ENCODE data around the gene RFPL2.

The RFPL2 gene

DNA sequence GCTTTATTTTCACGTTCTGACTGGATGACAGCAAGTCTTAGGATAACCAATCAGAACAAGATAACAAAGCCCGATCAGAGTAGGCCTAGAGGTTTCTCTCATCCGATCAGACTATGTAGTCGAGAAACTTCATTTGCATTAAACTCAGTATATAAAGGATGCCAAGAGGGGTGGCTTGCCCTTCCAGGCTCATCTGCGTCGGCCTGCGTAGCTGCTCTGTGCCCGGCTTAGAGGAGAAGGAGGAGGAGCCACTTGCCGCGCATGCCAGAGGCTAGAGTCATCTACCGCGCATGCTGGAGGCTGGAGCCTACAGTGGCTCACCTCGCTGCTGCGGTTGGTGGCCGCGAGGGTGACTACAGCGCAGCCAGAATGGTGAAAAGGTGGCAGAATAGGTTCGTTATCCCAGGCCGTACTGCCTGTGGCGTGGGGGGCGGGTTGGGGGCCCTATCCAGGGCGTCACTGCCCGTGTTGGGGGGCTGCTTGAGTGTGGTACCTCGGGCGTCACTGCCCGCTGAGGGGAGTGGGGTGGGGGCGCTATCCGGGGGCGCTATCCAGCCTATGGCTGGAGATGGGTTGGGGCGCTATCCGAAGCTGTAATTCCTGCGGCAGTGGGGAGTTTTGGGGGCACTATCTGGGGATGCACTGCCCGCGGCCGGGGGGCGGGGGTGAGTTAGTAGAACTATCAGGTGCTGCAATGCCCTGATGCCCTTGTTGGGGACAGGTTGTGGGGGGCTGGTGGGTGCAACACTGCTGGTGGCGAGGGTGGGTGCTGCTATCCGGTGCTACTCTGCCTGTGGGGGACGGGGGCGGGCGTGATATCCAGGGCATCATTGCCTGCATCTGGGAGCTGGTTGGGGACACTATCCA, at the start of gene RFPL2:
TSS of gene RFPL2 (minus strand) at position 218 of the 867 bp plus-strand sequence. CDS start 2,622 bp downstream, outside the sequence.
- DNase-seq = peak; percentile 20 to 58

- no peak for DNase-seq
Measured at GRCh38 chr22:32249231-32249630, 44.4 kb upstream of the RFPL2 start.

- no peak for DNase-seq
Measured at GRCh38 chr22:32248276-32248675, 43.4 kb upstream of the RFPL2 start.

- no peak for DNase-seq
Measured at GRCh38 chr22:32246166-32246565, 41.3 kb upstream of the RFPL2 start.

- no peak for DNase-seq
Measured at GRCh38 chr22:32245042-32245441, 40.2 kb upstream of the RFPL2 start.

DNA sequence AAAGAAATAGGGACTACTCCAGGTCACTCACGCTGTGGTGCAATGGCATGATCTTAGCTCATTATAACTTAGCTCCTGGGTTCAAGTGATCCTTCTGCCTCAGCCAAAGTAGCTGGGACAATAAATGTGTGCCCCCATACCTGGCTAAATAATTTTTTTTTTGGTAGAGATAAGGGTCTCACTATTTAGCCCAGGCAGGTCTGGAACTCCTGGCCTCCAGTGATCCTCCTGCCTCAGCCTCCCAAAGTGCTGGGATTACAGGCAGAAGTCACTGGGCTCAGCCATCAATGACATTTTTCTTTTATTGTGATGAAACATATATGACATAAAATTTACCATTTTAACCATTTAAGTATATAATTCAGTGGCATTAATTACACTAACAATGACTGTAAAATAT, 39.7 kb upstream of the RFPL2 start:
- DNase-seq = no peak

DNA sequence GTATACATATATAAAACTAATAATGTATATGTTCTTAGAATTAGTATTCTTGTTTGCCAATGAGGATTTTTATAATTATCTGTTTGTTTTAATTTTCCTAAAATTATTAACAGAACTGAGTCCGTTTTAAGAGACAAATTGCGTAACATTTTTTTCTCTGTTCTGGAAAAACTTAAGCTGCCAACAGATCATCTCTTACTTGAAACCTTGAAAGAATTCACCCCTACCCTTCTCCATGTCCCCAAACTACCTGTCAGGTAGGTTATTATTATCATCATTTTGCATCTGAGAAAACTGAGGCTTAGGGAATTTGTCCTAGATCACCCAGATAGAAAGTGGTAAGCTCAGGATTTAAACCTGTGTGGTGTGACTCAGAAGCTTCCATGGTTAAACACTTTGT, 35.6 kb upstream of the RFPL2 start:
- no peak for DNase-seq

GRCh38 chr22:32237906-32238305, 33.0 kb upstream of the RFPL2 start:
- DNase-seq = no peak

DNA sequence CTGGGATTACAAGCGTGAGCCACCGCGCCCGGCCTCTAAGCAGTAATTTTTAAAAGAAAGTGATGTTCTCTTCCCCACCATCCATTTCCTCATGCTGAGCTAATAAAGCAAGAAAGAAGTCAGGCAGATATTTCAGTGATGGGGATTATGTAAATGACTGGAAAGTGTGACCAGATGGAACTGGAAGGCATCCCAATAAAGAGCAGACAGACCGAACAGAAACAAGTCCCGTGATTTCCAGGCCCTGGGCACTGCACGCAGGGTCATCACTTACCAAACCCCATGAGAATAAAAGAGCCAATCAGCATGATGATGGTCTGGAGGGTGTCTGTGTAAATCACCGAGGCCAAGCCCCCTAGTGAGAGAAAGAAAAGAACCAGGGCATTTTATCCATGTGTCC, 32.1 kb upstream of the RFPL2 start:
- DNase-seq = no peak

- DNase-seq = no peak
Measured at GRCh38 chr22:32233091-32233490, 28.2 kb upstream of the RFPL2 start.

- no peak for DNase-seq
Measured at GRCh38 chr22:32232191-32232830, 27.4 kb upstream of the RFPL2 start.

DNA sequence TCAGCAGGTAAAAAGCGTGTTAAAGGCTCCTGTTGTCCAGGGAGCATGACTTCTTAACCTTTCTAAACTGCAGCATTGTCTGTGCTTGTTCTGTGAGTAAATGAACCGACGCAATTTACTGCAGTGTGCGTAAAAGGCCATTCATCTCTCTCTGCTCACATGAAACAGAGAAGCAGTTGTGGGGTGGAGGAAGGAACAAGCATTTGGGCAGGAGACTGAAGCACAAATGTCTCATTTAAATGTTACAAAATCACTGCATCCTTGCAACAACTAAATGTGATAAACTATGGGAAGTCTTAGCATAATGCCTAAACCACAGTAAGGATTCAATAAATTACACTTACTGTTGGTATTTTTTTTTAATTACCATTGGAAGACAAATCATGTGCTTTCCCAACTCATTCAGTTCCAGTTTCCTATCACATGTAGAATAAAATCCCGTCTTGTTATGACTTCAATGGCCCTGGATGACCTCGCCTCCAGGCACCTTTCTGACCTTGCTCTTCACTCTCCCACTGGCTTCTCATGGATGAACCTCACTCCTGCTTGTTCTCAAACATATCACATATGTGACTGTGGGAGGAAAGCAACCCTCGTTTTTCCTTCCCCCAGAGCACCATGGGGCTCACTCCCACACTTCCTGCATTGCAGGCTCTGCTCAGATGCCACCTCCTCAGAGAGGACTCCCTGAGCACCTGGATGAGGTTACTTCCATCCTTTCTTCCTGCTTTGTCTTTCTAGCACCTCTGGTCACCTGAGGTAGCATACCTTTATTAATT, 21.6 kb upstream of the RFPL2 start:
- no peak for DNase-seq

- no peak for DNase-seq
Measured at GRCh38 chr22:32222991-32223390, 18.1 kb upstream of the RFPL2 start.

DNA sequence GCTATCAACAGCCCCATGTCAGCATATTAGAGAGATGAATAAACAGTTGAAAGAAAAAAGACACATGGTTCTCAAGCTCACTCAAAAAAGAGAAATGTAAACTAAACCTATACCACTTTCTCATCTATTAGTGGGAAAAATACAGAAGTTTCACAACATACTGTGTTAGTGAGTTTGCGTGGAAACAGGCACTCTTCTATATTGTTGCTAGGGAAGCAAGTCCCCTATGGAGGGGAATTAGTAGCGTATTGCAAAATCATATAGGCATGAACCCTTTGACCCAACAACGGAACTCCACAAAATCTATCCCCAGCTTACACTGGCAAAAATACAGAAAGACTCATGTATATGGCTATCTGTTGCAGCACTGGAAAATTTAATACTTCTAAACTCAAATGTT, 14.2 kb upstream of the RFPL2 start:
- DNase-seq = no peak

- DNase-seq = no peak
Measured at GRCh38 chr22:32218470-32218869, 13.6 kb upstream of the RFPL2 start.

- DNase-seq = no peak
Measured at GRCh38 chr22:32217465-32217864, 12.6 kb upstream of the RFPL2 start.

- DNase-seq = no peak
Measured at GRCh38 chr22:32216911-32217310, 12.0 kb upstream of the RFPL2 start.

DNA sequence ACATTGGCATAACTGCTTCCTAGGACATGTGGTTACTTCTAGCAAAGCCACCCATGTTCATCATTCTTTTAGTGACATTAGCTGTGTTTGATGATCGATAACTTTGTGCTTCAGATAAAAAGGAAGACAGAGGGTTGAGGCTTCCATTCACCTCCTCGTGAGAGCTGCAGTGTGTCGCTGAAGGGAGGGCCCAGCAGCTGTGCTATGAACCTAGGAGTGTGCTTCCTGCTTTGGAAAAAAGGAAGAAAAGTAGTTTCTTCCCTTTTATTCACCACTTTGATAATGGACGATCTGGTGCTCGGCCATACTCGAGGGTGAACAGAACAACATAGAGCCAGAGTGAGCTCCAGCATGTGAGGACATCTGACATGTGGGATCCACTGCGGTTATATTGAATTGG, 6.1 kb upstream of the RFPL2 start:
- no peak for DNase-seq

GRCh38 chr22:32208681-32209080, 3.8 kb upstream of the RFPL2 start:
- no peak for DNase-seq

DNA sequence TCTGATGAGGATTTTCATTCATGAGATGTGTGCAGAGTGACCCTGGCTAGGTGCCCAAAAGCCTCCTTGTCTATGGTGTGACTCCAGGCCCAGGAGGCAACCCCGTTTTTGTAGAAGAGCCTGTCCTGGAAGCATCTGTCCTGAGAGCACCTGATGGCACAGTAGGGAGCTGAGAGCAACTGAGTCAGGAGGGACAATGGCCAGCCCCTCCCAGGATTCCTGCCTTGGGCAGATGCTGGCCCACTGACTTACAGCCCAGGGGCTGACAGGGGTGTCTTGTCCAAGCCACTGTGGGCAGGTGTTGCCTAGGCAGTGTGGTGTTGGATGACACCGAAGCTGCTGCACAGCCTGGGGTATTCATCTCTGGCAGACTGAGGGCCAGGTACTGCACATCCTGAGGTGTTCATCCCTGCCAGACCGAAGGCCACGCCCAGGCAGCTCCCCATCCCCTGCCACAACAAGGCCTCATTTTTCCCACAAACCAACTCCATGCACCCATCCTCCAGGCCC, 3.2 kb upstream of the RFPL2 start:
- no peak for DNase-seq

GRCh38 chr22:32206774-32207758, 2.2 kb upstream of the RFPL2 start:
- no peak for DNase-seq

All from hippocampal formation (tissue), 2 donors.